Suprapubic skin (tissue), 4 donors: Measurements from ENCODE around the gene AUTS2. TPM values are rescaled to one million over a fixed set of nuclear protein-coding genes. Genes with fewer than 3 reads are reported as not detected.

Source experiments
- DNase-seq, 2 donors: peaks; one replicate each; pipeline ENCODE4 v3.0.0-alpha.2; 2019; ENCODE audit warnings: low spot score in 2 of 2
- H3K27ac ChIP-seq: fragments of 200-600 bp; sonication (generic); one replicate; pipeline ENCODE4 v1.5.1; 2019
- H3K27me3 ChIP-seq: fragments of 200-600 bp; sonication (generic); one replicate; pipeline ENCODE4 v1.5.1; 2019
- H3K36me3 ChIP-seq: fragments of 200-600 bp; sonication (generic); one replicate; pipeline ENCODE4 v1.5.1; 2019
- H3K4me1 ChIP-seq: fragments of 200-600 bp; sonication (generic); one replicate; pipeline ENCODE4 v1.5.1; 2019
- H3K4me3 ChIP-seq: fragments of 200-600 bp; sonication (generic); one replicate; pipeline ENCODE4 v1.5.1; 2019; ENCODE audit warnings: mild to moderate bottlenecking
- H3K9me3 ChIP-seq: fragments of 200-600 bp; sonication (generic); one replicate; pipeline ENCODE4 v1.5.1; 2019
- CTCF ChIP-seq, 2 donors: fragments of 200-600 bp in 1 of 2; fragments of 450-650 bp in 1 of 2; sonication (generic) in 1 of 2; IDR thresholded peaks; one replicate each; pipeline ENCODE4 v1.5.1; 2016 to 2019; ENCODE audit warnings: antibody characterized with exemption in 2 of 2, mild to moderate bottlenecking in 1 of 2, moderate library complexity in 1 of 2
- EP300 ChIP-seq: sonication (generic); formaldehyde crosslinking; IDR thresholded peaks from one replicate; pipeline ENCODE4 v1.6.1; 2017; ENCODE audit warnings: antibody characterized with exemption
- POLR2A ChIP-seq, 2 donors: fragments of 450-650 bp; IDR thresholded peaks; one replicate each; pipeline ENCODE4 v1.6.1; 2017; ENCODE audit warnings: antibody characterized with exemption in 2 of 2, mild to moderate bottlenecking in 2 of 2, moderate library complexity in 2 of 2
- POLR2AphosphoS5 ChIP-seq, 3 donors: sonication (generic); formaldehyde crosslinking; IDR thresholded peaks; one replicate each; pipeline ENCODE4 v1.6.1; 2017; ENCODE audit warnings: antibody characterized with exemption in 3 of 3
- WGBS: methylation state at CpG from one replicate; pipeline ENCODE4 v1.1.5; 2018; 5-methylcytosine and 5-hydroxymethylcytosine counted together
- total RNA-seq, 4 donors: library from RNA; depleted of rRNA; stranded (reverse); fragments of >200 nt; gene quantifications; one replicate each; pipeline ENCODE4 v1.1.0, GENCODE V29; 2016

Gene AUTS2
- total RNA-seq, 4 donors from 2014 or later: 31.0 to 102 (median 56.4) TPM

- H3K36me3 ChIP-seq: no peaks in the 10 kb centered on the region
- H3K27me3 ChIP-seq: no peaks in the 10 kb centered on the region
- H3K27ac ChIP-seq: no peak overlapping the region
- H3K4me1 ChIP-seq: peaks cover 2% of the 10 kb centered on the region
- TF ChIP-seq POLR2AphosphoS5 (IDR thresholded peaks at IDR 0.05) (no peak), POLR2A (IDR thresholded peaks at IDR 0.05) (no peak), CTCF (IDR thresholded peaks at IDR 0.05) (no peak), EP300 (no peak)
- WGBS: 84% methylated on average over 5 of the region's 6 CpGs
- H3K4me3 ChIP-seq: no peak overlapping the region
- DNase-seq: no peak
- H3K9me3 ChIP-seq: no peaks in the 10 kb centered on the region
These were observed 92.1 kb downstream of the AUTS2 start for GRCh38 chr7:69690329-69690728.

- no peak for DNase-seq
- Histone ChIP-seq H3K4me1 (no peaks in the 10 kb centered on the region), H3K27ac (no peak overlapping the region), H3K4me3 (no peak overlapping the region), H3K36me3 (no peaks in the 10 kb centered on the region), H3K9me3 (no peaks in the 10 kb centered on the region), H3K27me3 (no peaks in the 10 kb centered on the region)
- TF ChIP-seq POLR2AphosphoS5 (IDR thresholded peaks at IDR 0.05) (no peak), EP300 (no peak), CTCF (IDR thresholded peaks at IDR 0.05) (no peak), POLR2A (IDR thresholded peaks at IDR 0.05) (no peak)
- WGBS: 97% methylated on average over 4 of the region's 6 CpGs
These were observed 93.1 kb downstream of the AUTS2 start for GRCh38 chr7:69691327-69691726.

- no peaks in the 10 kb centered on the region for H3K4me1 ChIP-seq
- H3K4me3 ChIP-seq: no peak overlapping the region
- no peak for DNase-seq
- no peaks in the 10 kb centered on the region for H3K36me3 ChIP-seq
- H3K27me3 ChIP-seq: no peaks in the 10 kb centered on the region
- no peak overlapping the region for H3K27ac ChIP-seq
- 82% methylated on average over 2 of the region's 4 CpGs for WGBS
- H3K9me3 ChIP-seq: no peaks in the 10 kb centered on the region
- TF ChIP-seq CTCF (IDR thresholded peaks at IDR 0.05) (no peak), EP300 (no peak)
These were observed 93.5 kb downstream of the AUTS2 start for GRCh38 chr7:69691734-69692133.

GRCh38 chr7:69692611-69693010 is 94.3 kb downstream of the AUTS2 start:
- WGBS: 89% methylated on average over 3 of the region's 3 CpGs
- H3K36me3 ChIP-seq: no peaks in the 10 kb centered on the region
- no peak overlapping the region for H3K27ac ChIP-seq
- no peak for DNase-seq
- TF ChIP-seq CTCF (IDR thresholded peaks at IDR 0.05): no peak
- TF ChIP-seq POLR2A (IDR thresholded peaks at IDR 0.05): no peak
- TF ChIP-seq EP300: no peak
- no peak for TF ChIP-seq POLR2AphosphoS5 (IDR thresholded peaks at IDR 0.05)
- no peaks in the 10 kb centered on the region for H3K27me3 ChIP-seq
- peaks cover 5% of the 10 kb centered on the region for H3K4me1 ChIP-seq
- H3K9me3 ChIP-seq: no peaks in the 10 kb centered on the region
- no peak overlapping the region for H3K4me3 ChIP-seq

GRCh38 chr7:69693042-69693441 is 94.8 kb downstream of the AUTS2 start:
- Histone ChIP-seq H3K27me3 (no peaks in the 10 kb centered on the region), H3K36me3 (no peaks in the 10 kb centered on the region), H3K4me3 (no peak overlapping the region), H3K9me3 (no peaks in the 10 kb centered on the region), H3K4me1 (peaks cover 5% of the 10 kb centered on the region), H3K27ac (no peak overlapping the region)
- TF ChIP-seq CTCF (IDR thresholded peaks at IDR 0.05): no peak
- TF ChIP-seq POLR2A (IDR thresholded peaks at IDR 0.05): no peak
- no peak for TF ChIP-seq POLR2AphosphoS5 (IDR thresholded peaks at IDR 0.05)
- no peak for TF ChIP-seq EP300
- 92% methylated on average over 1 of the region's 1 CpG for WGBS
- no peak for DNase-seq
